NCI-H2171 (cell line): ENCODE measurements around the gene TRIM43B.
"Not testable (repeated sequence)": the region's sequence is repeated elsewhere in the genome, so short reads cannot be mapped to it uniquely, and the experiment has no call there.

Experiments used
- DNase-seq: peaks from one replicate; lab custom pipeline; 2025; lab: John Stamatoyannopoulos, UW

Gene TRIM43B

GRCh38 chr2:95484654-95485053 is at the start of gene TRIM43B:
TRIM43B (minus strand) TSS chr2:95484754; CDS start chr2:95482714, 2,040 bp downstream.
- not testable (repeated sequence) for DNase-seq

GRCh38 chr2:95531254-95531771 is 46.8 kb upstream of the TRIM43B start:
- no peak for DNase-seq

- no peak for DNase-seq
Measured at GRCh38 chr2:95530734-95531133, 46.2 kb upstream of the TRIM43B start.

GRCh38 chr2:95526360-95527341 is 42.1 kb upstream of the TRIM43B start:
- DNase-seq: peak; percentile 53

- DNase-seq: no peak
Measured at GRCh38 chr2:95525294-95526035, 40.9 kb upstream of the TRIM43B start.

- no peak for DNase-seq
Measured at GRCh38 chr2:95524195-95524594, 39.6 kb upstream of the TRIM43B start.

GRCh38 chr2:95514718-95515117 is 30.2 kb upstream of the TRIM43B start:
- DNase-seq: no peak

- DNase-seq: not testable (repeated sequence)
Measured at GRCh38 chr2:95514226-95514625, 29.7 kb upstream of the TRIM43B start.

- DNase-seq: no peak
Measured at GRCh38 chr2:95509408-95509807, 24.9 kb upstream of the TRIM43B start.

- DNase-seq: no peak
Measured at GRCh38 chr2:95505222-95505621, 20.7 kb upstream of the TRIM43B start.

GRCh38 chr2:95500854-95501253 is 16.3 kb upstream of the TRIM43B start:
- DNase-seq: no peak

- not testable (repeated sequence) for DNase-seq
Measured at GRCh38 chr2:95492076-95492475, 7.5 kb upstream of the TRIM43B start.

GRCh38 chr2:95475025-95475424 is 9.5 kb downstream of the TRIM43B start:
- DNase-seq: not testable (repeated sequence)

- not testable (repeated sequence) for DNase-seq
Measured at GRCh38 chr2:95467984-95468383, 16.6 kb downstream of the TRIM43B start.

- DNase-seq: not testable (repeated sequence)
Measured at GRCh38 chr2:95466572-95466971, 18.0 kb downstream of the TRIM43B start.

- DNase-seq: not testable (repeated sequence)
Measured at GRCh38 chr2:95463292-95463691, 21.3 kb downstream of the TRIM43B start.

GRCh38 chr2:95445317-95445716 is 39.2 kb downstream of the TRIM43B start:
- not testable (repeated sequence) for DNase-seq

GRCh38 chr2:95442474-95443099 is 42.0 kb downstream of the TRIM43B start:
- DNase-seq: not testable (repeated sequence)

GRCh38 chr2:95435872-95436209 is 48.7 kb downstream of the TRIM43B start:
- not testable (repeated sequence) for DNase-seq

- DNase-seq: not testable (repeated sequence)
Measured at GRCh38 chr2:95435162-95435871, 49.2 kb downstream of the TRIM43B start.

GRCh38 chr2:95434507-95435076 is 50.0 kb downstream of the TRIM43B start:
- not testable (repeated sequence) for DNase-seq
